Measurements from ENCODE around the gene C1orf141. TPM values are rescaled to one million over a fixed set of nuclear protein-coding genes. Genes with fewer than 3 reads are reported as not detected.

The C1orf141 gene
- total RNA-seq, 6 experiments from 2014 or later = not detected

- no peak for ATAC-seq
- intact Hi-C loops (cut with DNase I) = loop anchor here in 1 of 2 donors (10.0 kb wide), 1 partner anchor 58 kb away; no protein-coding TSS in a partner anchor
- 85% methylated on average over 1 of the region's 1 CpG for WGBS (ENCODE audit: insufficient coverage, low coverage, low lambda C conversion rate, missing lambda C conversion rate)
Observed at GRCh38 chr1:67062412-67062811, 72.4 kb downstream of the C1orf141 start.

GRCh38 chr1:67061266-67061665, 73.5 kb downstream of the C1orf141 start:
- H3K27ac ChIP-seq = no peak overlapping the region
- H3K27me3 ChIP-seq = no peaks in the 10 kb centered on the region
- intact Hi-C loops (cut with DNase I) = loop anchor here in 1 of 2 donors (10.0 kb wide), 1 partner anchor 56 kb away; no protein-coding TSS in a partner anchor
- no peak overlapping the region for H3K4me3 ChIP-seq
- H3K4me1 ChIP-seq = no peaks in the 10 kb centered on the region
- no peaks in the 10 kb centered on the region for H3K36me3 ChIP-seq
- 83% methylated on average over 2 of the region's 2 CpGs for WGBS (ENCODE audit: insufficient coverage, low coverage, low lambda C conversion rate, missing lambda C conversion rate)
- H3K9me3 ChIP-seq = no peaks in the 10 kb centered on the region
- ATAC-seq (no peak), DNase-seq (no peak)
- TF ChIP-seq POLR2A (IDR thresholded peaks at IDR 0.05) = no peak
- no peak for TF ChIP-seq CTCF (IDR thresholded peaks at IDR 0.05)

More at GRCh38 chr1:67062412-67062811, 72.4 kb downstream of the C1orf141 start:
- Histone ChIP-seq H3K36me3 (no peaks in the 10 kb centered on the region), H3K27me3 (no peaks in the 10 kb centered on the region), H3K4me3 (no peak overlapping the region), H3K27ac (no peak overlapping the region), H3K4me1 (no peaks in the 10 kb centered on the region), H3K9me3 (no peaks in the 10 kb centered on the region)
- no peak for DNase-seq
- TF ChIP-seq CTCF (IDR thresholded peaks at IDR 0.05) = no peak
- no peak for TF ChIP-seq POLR2A (IDR thresholded peaks at IDR 0.05)

GRCh38 chr1:67060811-67061218, 74.0 kb downstream of the C1orf141 start:
- ATAC-seq (peak in 1 of 4 donors; percentile 71), DNase-seq (no peak)
- no peak overlapping the region for H3K27ac ChIP-seq

GRCh38 chr1:67059346-67059745, 75.4 kb downstream of the C1orf141 start:
- intact Hi-C loops (cut with DNase I) = no loop called here
- 93% methylated on average over 1 of the region's 1 CpG for WGBS (ENCODE audit: insufficient coverage, low coverage, low lambda C conversion rate, missing lambda C conversion rate)

More at GRCh38 chr1:67060811-67061218, 74.0 kb downstream of the C1orf141 start:
- Histone ChIP-seq H3K27me3 (no peaks in the 10 kb centered on the region), H3K36me3 (no peaks in the 10 kb centered on the region), H3K4me1 (no peaks in the 10 kb centered on the region), H3K9me3 (no peaks in the 10 kb centered on the region), H3K4me3 (no peak overlapping the region)
- intact Hi-C loops (cut with DNase I) = loop anchor here in 1 of 2 donors (10.0 kb wide), 1 partner anchor 56 kb away; no protein-coding TSS in a partner anchor
- TF ChIP-seq CTCF (IDR thresholded peaks at IDR 0.05) = no peak
- no peak for TF ChIP-seq POLR2A (IDR thresholded peaks at IDR 0.05)
- 69% methylated on average over 2 of the region's 2 CpGs for WGBS (ENCODE audit: insufficient coverage, low coverage, low lambda C conversion rate, missing lambda C conversion rate)

More at GRCh38 chr1:67059346-67059745, 75.4 kb downstream of the C1orf141 start:
- Histone ChIP-seq H3K9me3 (no peaks in the 10 kb centered on the region), H3K27me3 (no peaks in the 10 kb centered on the region), H3K4me1 (no peaks in the 10 kb centered on the region), H3K4me3 (no peak overlapping the region), H3K27ac (no peak overlapping the region), H3K36me3 (no peaks in the 10 kb centered on the region)
- TF ChIP-seq POLR2A (IDR thresholded peaks at IDR 0.05) (no peak), CTCF (IDR thresholded peaks at IDR 0.05) (no peak)
- no peak for DNase-seq
- ATAC-seq = no peak

All from right lobe of liver (tissue), 6 donors.